Neural crest cell (in vitro differentiated cells): ENCODE results near the gene CD209. TPM values are rescaled to one million over a fixed set of nuclear protein-coding genes. Genes with fewer than 3 reads are reported as not detected.
"Not testable (repeated sequence)": the region's sequence is repeated elsewhere in the genome, so short reads cannot be mapped to it uniquely, and the experiment has no call there.

Experiments used
- DNase-seq: peaks from one replicate; pipeline ENCODE4 v3.0.0; 2021; ENCODE audit warnings: low read depth, mixed read lengths, low spot score
- H3K27ac Mint-ChIP-seq: one replicate; pipeline ENCODE4 v1.8.0; 2021; ENCODE audit warnings: mild to moderate bottlenecking, mixed read lengths; ENCODE audit not compliant: unreplicated experiment
- H3K27me3 Mint-ChIP-seq: 2 replicates; pipeline ENCODE4 v1.8.0; 2021; ENCODE audit warnings: low read depth, mild to moderate bottlenecking, mixed read lengths
- H3K36me3 Mint-ChIP-seq: 2 replicates; pipeline ENCODE4 v1.8.0; 2021; ENCODE audit warnings: low read depth, mild to moderate bottlenecking, mixed read lengths
- H3K4me1 Mint-ChIP-seq: 2 replicates; pipeline ENCODE4 v1.8.0; 2021; ENCODE audit warnings: mixed read lengths
- H3K4me3 Mint-ChIP-seq: one replicate; pipeline ENCODE4 v1.8.0; 2021; ENCODE audit warnings: mild to moderate bottlenecking, mixed read lengths
- H3K9me3 Mint-ChIP-seq: 2 replicates; pipeline ENCODE4 v1.8.0; 2021; ENCODE audit warnings: mixed read lengths
- CTCF ChIP-seq: fragments of 200-600 bp; sonication (generic); conservative IDR thresholded peaks from 2 replicates; pipeline ENCODE4 v1.5.0; 2021; ENCODE audit warnings: antibody characterized with exemption, mild to moderate bottlenecking
- total RNA-seq: library from RNA; stranded (reverse); gene quantifications from 2 replicates; pipeline ENCODE4 v1.2.1, GENCODE V29; 2021

The CD209 gene
- total RNA-seq, 1 donor from 2014 or later: not detected

- Mint-ChIP-seq H3K27me3 (peaks cover 52% of the 10 kb centered on the region), H3K27ac (no peak overlapping the region), H3K9me3 (no peaks in the 10 kb centered on the region), H3K4me3 (no peak overlapping the region), H3K36me3 (no peaks in the 10 kb centered on the region), H3K4me1 (peaks cover 4% of the 10 kb centered on the region)
- no peak for DNase-seq
- no peak for TF ChIP-seq CTCF
Observed at GRCh38 chr19:7766535-7766934, 19.2 kb upstream of the CD209 start.

GRCh38 chr19:7765043-7765442 lies 17.7 kb upstream of the CD209 start:
- H3K9me3 Mint-ChIP-seq, H3K4me3 Mint-ChIP-seq, H3K36me3 Mint-ChIP-seq, H3K4me1 Mint-ChIP-seq, DNase-seq, H3K27ac Mint-ChIP-seq: not testable (repeated sequence)
- H3K27me3 Mint-ChIP-seq: peaks cover 45% of the 10 kb centered on the region

GRCh38 chr19:7764157-7764556 lies 16.8 kb upstream of the CD209 start:
- DNase-seq, H3K27ac Mint-ChIP-seq, H3K36me3 Mint-ChIP-seq, H3K9me3 Mint-ChIP-seq, H3K4me1 Mint-ChIP-seq, H3K4me3 Mint-ChIP-seq: not testable (repeated sequence)
- H3K27me3 Mint-ChIP-seq: peaks cover 37% of the 10 kb centered on the region

GRCh38 chr19:7763696-7764095 lies 16.4 kb upstream of the CD209 start:
- Mint-ChIP-seq H3K4me3 (no peak overlapping the region), H3K36me3 (peaks cover 11% of the 10 kb centered on the region), H3K4me1 (peaks cover 4% of the 10 kb centered on the region), H3K27ac (no peak overlapping the region), H3K9me3 (peaks cover 10% of the 10 kb centered on the region), H3K27me3 (peaks cover 32% of the 10 kb centered on the region)
- no peak for TF ChIP-seq CTCF
- DNase-seq: no peak

- Mint-ChIP-seq H3K9me3 (peaks cover 17% of the 10 kb centered on the region), H3K27ac (no peak within 1 kb of the TSS), H3K27me3 (peaks cover 23% of the 10 kb centered on the region), H3K36me3 (peaks cover 13% of the 10 kb centered on the region), H3K4me3 (no peak within 1 kb of the TSS), H3K4me1 (peaks cover 4% of the 10 kb centered on the region)
- TF ChIP-seq CTCF: no peak
- DNase-seq: no peak
Observed at GRCh38 chr19:7762719-7763293, 15.5 kb upstream of the CD209 start, which contains the start of gene CLEC4M. Gene CLEC4M, plus strand, starts transcription at chr19:7763243. Its CDS starts 24 bp downstream, at chr19:7763267.

GRCh38 chr19:7759156-7759555 lies 11.8 kb upstream of the CD209 start:
- peaks cover 2% of the 10 kb centered on the region for H3K4me1 Mint-ChIP-seq
- DNase-seq: no peak
- H3K27ac Mint-ChIP-seq: no peak overlapping the region
- no peak for TF ChIP-seq CTCF
- H3K27me3 Mint-ChIP-seq: peaks cover 40% of the 10 kb centered on the region
- H3K4me3 Mint-ChIP-seq: no peak overlapping the region
- peaks cover 31% of the 10 kb centered on the region for H3K9me3 Mint-ChIP-seq
- peaks cover 15% of the 10 kb centered on the region for H3K36me3 Mint-ChIP-seq
